ENCODE measurements around the gene GOLGA5.

GRCh38 chr14:92844204-92844603, 50.1 kb downstream of the GOLGA5 start:
- TF ChIP-seq CTCF (IDR thresholded peaks at IDR 0.05) (no peak), POLR2A (IDR thresholded peaks at IDR 0.05) (no peak)

Measured in right lobe of liver (tissue), 4 donors.